T follicular helper cell (primary cell): ENCODE measurements around the gene GCH1.

Experiments
- DNase-seq: peaks from one replicate; pipeline ENCODE4 v3.0.0-alpha.2; 2020; ENCODE audit warnings: low read depth

Gene GCH1

DNA sequence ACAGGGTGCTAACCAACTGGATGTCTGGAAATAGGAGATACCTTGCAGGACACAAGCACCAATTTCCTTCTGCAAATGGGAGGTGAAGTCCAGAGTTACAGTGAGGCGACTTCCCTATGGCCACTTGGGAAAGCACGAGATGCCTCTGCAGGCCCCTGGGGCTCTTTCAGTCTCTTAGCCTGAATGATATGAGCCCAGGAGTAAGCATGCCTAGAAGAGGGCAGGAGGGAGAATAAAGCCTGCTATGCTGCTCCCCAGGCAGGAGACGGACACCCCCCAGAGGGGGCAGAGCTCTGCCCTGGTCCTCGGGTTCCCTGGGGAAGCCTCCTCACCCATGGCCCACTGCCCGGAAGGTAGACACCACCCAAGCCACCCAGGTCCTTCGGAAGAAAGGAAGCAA is 105.1 kb downstream of the GCH1 start:
- no peak for DNase-seq

GRCh38 chr14:54796961-54797360 is 105.7 kb downstream of the GCH1 start:
- no peak for DNase-seq

DNA sequence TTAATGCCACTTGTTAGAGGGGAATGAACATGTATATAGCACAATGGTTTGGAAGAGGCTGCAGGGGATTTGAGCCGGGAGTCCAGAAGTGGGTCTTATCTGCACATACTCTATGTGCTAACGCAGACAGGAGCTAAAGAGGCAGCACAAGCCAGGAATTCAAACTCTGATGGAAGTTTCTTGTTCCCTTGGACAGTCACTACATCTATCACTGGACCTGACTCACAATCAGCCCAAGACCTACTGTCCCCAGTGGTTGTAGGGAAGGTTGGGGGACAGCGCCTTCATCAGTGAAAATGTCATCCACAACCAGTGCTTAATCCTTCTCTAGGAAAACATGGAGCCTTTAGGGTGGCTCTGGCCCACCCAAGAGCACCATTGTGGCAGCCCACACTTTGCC is 107.8 kb downstream of the GCH1 start:
- DNase-seq, result no peak

DNA sequence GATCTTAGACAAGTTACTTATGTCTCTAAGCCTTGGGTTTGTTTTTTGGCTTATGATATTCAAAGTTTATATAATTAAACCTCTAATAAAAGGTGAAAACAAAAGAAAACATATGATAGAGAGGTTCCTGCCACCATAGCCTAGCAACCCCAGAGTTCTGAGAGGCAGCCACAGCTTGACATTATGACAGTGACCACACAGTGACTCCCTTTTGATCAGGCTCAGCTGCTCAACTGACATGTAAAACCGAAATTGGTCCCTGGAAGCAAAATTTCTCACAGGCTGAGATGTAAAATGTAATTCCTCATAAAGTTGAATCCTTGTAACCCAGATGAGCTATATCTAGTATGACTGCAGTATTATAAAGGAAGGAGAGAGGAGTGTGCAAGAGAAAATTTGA is 108.5 kb downstream of the GCH1 start:
- no peak for DNase-seq

- DNase-seq, result no peak
Observed at GRCh38 chr14:54792288-54792687, 110.3 kb downstream of the GCH1 start.
